HTERT RPE-1 (cell line): ENCODE results near the gene PBX1.

ENCODE experiments used
- in situ Hi-C: fragments of 300-500 bp; cut with MboI; formaldehyde crosslinking; loops from 4 replicates; pipeline ENCODE4 v1.14.3; 2020; ENCODE audit warnings: low sequenced_read_pairs

PBX1 gene

DNA sequence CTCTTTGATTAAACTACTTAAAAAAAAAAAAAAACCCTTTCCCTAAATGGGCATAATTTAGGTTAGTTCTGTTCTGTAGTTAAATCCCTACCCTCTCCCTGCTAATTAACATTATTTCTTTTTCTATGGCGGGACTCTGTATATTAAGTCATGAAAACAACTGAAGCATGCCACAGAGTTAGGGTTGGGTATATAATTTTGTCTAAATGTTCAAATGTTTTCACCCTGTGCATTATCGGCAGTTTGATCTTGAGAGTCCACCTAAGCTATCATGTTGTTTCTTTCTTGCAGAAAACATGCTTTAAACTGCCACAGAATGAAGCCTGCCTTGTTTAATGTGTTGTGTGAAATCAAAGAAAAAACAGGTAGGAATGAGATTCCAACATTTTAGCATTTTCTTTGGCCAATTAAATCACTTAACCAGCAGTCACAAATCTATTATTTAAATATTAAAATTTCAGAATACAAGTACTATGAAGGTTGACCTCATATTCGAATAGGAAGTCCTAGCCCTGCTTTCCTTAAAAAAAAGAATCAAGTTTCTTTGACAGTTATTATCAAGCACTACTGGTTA, 4.0 kb downstream of the PBX1 start:
- in situ Hi-C loops = no loop called here

GRCh38 chr1:164563721-164564360, 4.9 kb downstream of the PBX1 start:
- in situ Hi-C loops = no loop called here

DNA sequence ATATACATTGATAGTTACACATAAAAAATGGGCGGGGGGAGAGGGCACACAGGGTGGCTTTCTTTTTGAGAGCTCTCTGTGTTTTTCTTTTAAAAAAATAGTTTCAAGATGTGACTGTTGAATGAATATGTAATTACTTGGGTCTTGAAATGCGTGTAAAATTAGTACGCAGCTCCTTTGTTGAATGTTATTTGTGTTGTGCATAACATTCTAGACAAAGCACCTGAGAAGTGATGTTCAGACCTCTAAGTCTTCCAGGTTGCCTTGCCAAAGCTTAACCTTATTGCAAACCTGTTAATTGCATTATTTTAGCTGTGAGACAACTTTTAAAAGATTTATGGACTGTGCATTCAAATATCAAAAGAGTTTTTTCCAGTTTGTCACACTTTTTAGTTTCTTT, 5.4 kb downstream of the PBX1 start:
- in situ Hi-C loops = no loop called here

- in situ Hi-C loops = no loop called here
Measured at GRCh38 chr1:164565357-164565756, 6.4 kb downstream of the PBX1 start.

DNA sequence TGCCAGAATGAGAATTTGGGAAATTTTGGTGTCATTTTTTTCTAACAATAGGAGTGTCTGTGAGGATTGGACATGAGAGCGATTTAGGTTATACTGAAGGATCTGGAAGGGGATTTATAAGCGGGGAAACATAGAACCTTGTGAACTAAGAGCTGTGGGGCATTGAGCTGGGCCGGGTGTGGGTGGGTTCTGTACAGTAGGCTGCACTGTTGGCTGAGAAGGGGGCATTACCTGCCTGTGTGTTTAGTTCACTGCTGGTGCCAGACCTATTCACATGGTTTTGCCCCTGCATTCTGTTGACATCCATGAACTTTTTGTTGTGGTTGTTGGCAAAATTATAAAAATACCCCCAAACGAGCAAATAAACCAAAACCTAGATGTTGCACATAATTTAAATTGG, 8.8 kb downstream of the PBX1 start:
- in situ Hi-C loops = no loop called here

DNA sequence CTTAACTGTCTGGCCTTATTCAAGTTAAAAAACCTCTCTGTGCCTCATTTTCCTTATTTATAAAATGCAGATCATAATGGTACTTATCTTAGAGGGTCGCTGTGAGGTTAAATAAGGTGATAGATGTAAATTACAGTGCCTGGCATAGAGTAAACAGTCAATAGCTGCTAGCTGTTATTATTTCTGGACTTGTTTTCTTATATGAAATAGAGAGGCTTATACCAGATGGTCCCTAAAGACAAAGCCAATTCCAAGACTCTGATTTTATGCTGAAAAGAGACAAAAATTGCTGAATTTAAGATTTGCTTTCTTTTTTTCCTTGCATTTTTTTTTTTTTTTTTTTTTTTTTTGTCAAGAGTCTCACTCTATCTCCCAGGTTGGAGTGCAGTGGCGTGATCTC, 10.3 kb downstream of the PBX1 start:
- in situ Hi-C loops = no loop called here

DNA sequence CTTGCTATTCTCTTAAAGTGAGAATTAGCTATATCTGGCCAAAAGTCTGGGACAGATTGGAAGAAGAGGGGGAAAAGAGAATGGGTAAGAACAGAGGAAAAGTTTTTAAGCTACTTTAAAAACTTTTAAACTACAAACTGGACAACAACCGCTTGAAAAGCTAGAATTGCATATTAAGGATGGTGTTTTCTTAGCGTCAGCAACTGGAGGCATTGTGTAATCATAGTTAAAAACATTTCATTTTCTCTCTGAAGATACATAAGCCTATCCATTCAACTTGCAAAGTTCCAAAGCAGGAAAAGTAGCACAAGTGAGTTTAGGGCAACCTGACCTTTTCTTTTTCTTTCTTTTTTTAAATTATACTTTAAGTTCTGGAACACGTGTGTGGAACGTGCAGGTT, 10.9 kb downstream of the PBX1 start:
- in situ Hi-C loops = no loop called here

GRCh38 chr1:164571333-164571732, 12.3 kb downstream of the PBX1 start:
- in situ Hi-C loops = no loop called here

DNA sequence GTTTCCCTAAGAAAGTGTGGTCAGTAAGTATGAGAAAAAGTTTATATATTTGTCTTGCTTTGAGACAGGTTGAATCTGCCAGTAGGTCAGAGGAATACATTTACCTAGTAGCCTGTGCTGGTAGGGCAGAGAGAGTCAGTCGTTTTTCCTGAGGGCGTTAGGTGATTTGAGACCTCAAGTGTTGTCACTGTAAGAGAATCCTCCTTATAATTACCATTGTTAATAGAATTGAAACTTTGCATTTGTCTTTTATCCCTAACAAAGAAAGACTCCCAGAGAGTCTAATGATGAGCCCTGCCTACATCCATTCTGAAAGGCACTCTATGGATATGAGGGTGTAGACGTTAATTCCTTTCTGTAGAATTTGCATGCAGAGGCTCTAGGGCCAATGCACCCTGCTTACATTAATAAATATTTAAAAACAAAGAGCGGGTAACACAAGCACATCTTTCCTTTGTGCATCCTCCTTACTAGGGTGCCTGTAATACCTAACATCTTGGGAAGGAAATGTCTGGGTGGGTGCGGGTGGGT, 16.4 kb downstream of the PBX1 start:
- in situ Hi-C loops = no loop called here

GRCh38 chr1:164576291-164577271, 17.6 kb downstream of the PBX1 start:
- in situ Hi-C loops = no loop called here

DNA sequence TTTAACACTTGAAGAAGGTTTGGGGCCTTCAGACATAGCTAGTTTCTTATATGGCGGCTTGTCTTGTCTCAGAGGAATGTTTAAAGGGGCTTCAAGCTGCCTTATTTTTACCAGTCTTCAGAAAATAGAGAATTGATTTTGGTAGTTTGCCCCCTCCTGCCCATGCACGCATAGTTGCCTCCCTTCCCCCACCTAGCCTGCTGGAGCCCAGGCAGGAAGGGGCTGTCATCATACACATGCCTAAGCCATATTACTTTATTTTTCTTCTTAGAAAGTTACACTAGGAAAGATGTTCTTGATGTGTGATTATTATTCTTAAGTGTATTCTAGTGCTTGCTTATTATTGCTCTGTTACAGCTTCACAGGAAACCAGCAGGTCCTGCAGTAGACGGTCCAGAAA, 18.3 kb downstream of the PBX1 start:
- in situ Hi-C loops = no loop called here

DNA sequence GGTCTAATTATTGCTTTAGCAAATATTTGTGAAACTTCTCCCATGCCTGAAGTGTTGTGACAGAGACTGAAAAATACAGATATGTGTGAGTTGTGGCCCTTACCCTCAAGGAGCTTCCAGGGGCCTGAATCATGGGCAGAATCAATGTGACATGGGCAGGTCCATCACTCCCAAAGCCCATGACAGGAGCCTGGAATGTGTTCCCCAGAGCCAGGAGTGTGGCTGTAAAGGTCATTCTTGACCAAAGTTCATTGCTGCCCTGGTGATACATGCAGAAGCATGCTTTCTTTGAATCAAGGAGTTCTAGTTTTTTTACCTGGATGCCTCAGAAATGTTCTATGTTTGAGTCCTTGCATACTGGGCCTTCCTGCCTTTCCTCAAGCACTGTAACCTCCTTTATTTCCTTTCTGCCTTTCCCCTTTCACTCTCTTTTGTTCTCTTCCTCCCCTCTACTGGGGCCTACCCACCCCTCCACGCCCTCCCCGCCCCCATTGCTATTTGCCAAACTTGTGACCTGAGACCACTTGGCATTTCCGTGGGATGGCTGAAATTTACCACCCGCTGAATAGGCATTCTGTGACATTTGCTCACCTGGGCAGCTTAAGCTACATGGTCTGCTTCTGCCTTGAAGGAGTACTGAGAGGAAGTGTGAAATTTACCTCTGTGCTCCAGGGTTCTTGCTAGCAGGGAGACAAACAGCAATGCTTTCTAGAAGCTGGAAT, 19.7 kb downstream of the PBX1 start:
- in situ Hi-C loops = no loop called here

- in situ Hi-C loops = no loop called here
Measured at GRCh38 chr1:164579381-164579780, 20.4 kb downstream of the PBX1 start.

DNA sequence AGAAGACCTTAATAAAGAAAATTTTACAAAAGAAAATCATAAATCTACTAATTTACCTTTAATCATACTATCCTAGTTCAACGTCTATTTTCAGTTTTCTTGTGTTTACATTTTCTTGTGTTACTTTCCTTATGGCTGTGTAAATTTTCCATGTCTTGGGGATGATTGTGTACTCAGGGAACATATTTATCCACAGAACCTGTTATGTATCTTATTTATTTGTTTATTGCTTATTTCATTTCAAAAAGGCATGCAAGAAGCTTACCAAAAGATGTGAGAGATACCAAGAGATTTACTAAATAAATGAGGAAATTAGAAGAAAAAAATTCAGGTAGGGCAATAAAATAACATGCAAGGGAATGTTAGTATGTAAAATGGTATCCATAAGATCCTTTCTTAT, 22.8 kb downstream of the PBX1 start:
- in situ Hi-C loops = no loop called here

- in situ Hi-C loops = no loop called here
Measured at GRCh38 chr1:164583196-164583595, 24.2 kb downstream of the PBX1 start.

DNA sequence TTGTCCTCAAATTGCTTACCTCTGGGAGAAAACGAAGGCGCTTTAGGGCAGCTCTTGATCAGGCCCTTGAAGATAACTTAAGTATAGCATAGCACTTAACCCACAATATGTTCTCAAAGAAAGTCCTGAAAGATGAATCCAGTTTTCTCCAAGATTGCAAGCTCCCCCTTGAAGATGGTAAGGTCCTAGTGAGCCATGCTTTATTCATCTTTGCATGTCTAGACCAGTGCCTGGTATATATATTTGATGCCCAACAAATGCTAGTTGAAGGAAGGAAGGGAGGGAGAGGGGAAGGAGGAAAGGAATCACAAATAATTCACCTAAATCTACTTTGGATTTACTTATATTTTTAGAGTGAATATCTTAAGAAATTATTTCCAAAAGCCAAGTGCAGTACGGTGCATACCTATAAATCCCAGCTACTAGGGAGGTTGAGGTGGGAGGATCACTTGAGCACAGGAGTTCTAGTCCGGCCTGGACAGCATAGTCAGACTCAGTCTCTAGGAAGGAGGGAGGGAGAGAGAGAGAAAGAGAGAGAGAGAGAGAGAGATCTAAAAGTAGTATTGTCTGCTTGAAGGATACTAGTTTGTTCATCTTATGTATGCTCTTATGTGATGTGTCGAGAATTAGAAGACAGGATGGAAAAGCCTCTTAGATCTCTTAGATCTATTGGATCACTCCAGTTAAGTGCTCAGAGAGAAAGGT, 25.0 kb downstream of the PBX1 start:
- in situ Hi-C loops = no loop called here

- in situ Hi-C loops = no loop called here
Measured at GRCh38 chr1:164586591-164586990, 27.6 kb downstream of the PBX1 start.

GRCh38 chr1:164587617-164588501, 28.9 kb downstream of the PBX1 start:
- in situ Hi-C loops = no loop called here
